IMR-90 (cell line): ENCODE results near the gene TSHB. TPM values are rescaled to one million over a fixed set of nuclear protein-coding genes. Genes with fewer than 3 reads are reported as not detected.

Experiments
- ATAC-seq: fragments of 200-7000 bp; cut with Tn5 transposase; 2 replicates; pipeline ENCODE4 v1.9.1; 2020; ENCODE audit warnings: low read depth, mild to moderate bottlenecking, moderate library complexity
- BruUV-seq: library from RNA; stranded (reverse); fragments of 400-500 nt; replicated peaks from 2 replicates; lab custom pipeline; 2021; lab: Mats Ljungman, UMichigan
- CTCF ChIA-PET: fragments of 300-600 bp; formaldehyde crosslinking; extraction: SDS; loops from one replicate; lab custom pipeline; 2021; ENCODE audit warnings: antibody characterized with exemption; lab: Yijun Ruan, JAX
- POLR2A ChIA-PET: fragments of 300-600 bp; sonication (Branson Sonifier 250); formaldehyde crosslinking; loops from one replicate; lab custom pipeline; 2022; ENCODE audit warnings: antibody characterized with exemption; ENCODE audit not compliant: unreplicated experiment; lab: Charles Lee
- DNase-seq: peaks from one replicate; pipeline ENCODE4 v3.0.0; 2013
- H2AFZ ChIP-seq: replicated peaks from 2 replicates; pipeline ENCODE3; 2013; ENCODE audit warnings: low read length, mild to moderate bottlenecking; ENCODE audit not compliant: poor library complexity
- H2AK5ac ChIP-seq: 2 replicates; pipeline ENCODE4 v1.6.1; 2013; ENCODE audit warnings: low read depth, low read length, inconsistent platforms
- H2AK9ac ChIP-seq: replicated peaks from 2 replicates; pipeline ENCODE3; 2013; ENCODE audit warnings: mild to moderate bottlenecking, low read depth, low read length, moderate library complexity; ENCODE audit not compliant: poor library complexity
- H2BK120ac ChIP-seq: 2 replicates; pipeline ENCODE4 v1.6.1; 2013; ENCODE audit warnings: low read depth, low read length, inconsistent platforms
- H2BK15ac ChIP-seq: 3 replicates; pipeline ENCODE4 v1.6.1; 2013; ENCODE audit warnings: low read depth, low read length, inconsistent platforms
- H2BK20ac ChIP-seq: 2 replicates; pipeline ENCODE4 v1.6.1; 2013; ENCODE audit warnings: low read depth, mild to moderate bottlenecking, inconsistent platforms, low read length, moderate library complexity
- H2BK5ac ChIP-seq: 2 replicates; pipeline ENCODE4 v1.6.1; 2013; ENCODE audit warnings: mild to moderate bottlenecking, low read depth, low read length, inconsistent platforms; ENCODE audit not compliant: poor library complexity, severe bottlenecking
- H3K14ac ChIP-seq: replicated peaks from 2 replicates; pipeline ENCODE4 v1.6.1; 2013; ENCODE audit warnings: low read depth, low read length, inconsistent platforms
- H3K18ac ChIP-seq: 2 replicates; pipeline ENCODE4 v1.6.1; 2013; ENCODE audit warnings: low read depth, low read length, control low read depth
- H3K23ac ChIP-seq: 2 replicates; pipeline ENCODE4 v1.6.1; 2013; ENCODE audit warnings: low read depth, low read length, inconsistent platforms
- H3K27ac ChIP-seq: 2 replicates; pipeline ENCODE4 v1.5.1; 2013; ENCODE audit warnings: mild to moderate bottlenecking, control low read depth, low read length; ENCODE audit not compliant: insufficient read depth
- H3K27me3 ChIP-seq: 2 replicates; pipeline ENCODE4 v1.6.1; 2013; ENCODE audit warnings: low read length; ENCODE audit not compliant: control insufficient read depth, insufficient read depth
- H3K36me3 ChIP-seq: 2 replicates; pipeline ENCODE4 v1.6.1; 2013; ENCODE audit warnings: low read length, mixed read lengths; ENCODE audit not compliant: control insufficient read depth, insufficient read depth
- H3K4ac ChIP-seq: 2 replicates; pipeline ENCODE4 v1.6.1; 2013; ENCODE audit warnings: low read depth, low read length, inconsistent platforms
- H3K4me1 ChIP-seq: 2 replicates; pipeline ENCODE4 v1.6.1; 2013; ENCODE audit warnings: low read length, mixed read lengths; ENCODE audit not compliant: control insufficient read depth, insufficient read depth
- H3K4me2 ChIP-seq: 2 replicates; pipeline ENCODE4 v1.6.1; 2013; ENCODE audit warnings: low read depth, mild to moderate bottlenecking, control low read depth, low read length, moderate library complexity
- H3K4me3 ChIP-seq: 2 replicates; pipeline ENCODE4 v1.5.1; 2013; ENCODE audit warnings: low read depth, mild to moderate bottlenecking, control low read depth, low read length, moderate library complexity; ENCODE audit not compliant: insufficient read depth
- H3K56ac ChIP-seq: 2 replicates; pipeline ENCODE4 v1.6.1; 2013; ENCODE audit warnings: low read length, inconsistent platforms; ENCODE audit not compliant: insufficient read depth; ENCODE audit errors: extremely low read depth
- H3K79me1 ChIP-seq, 2 experiments: 2 replicates each; pipeline ENCODE4 v1.6.1; 2013; ENCODE audit warnings: low read length in 2 of 2, inconsistent platforms in 1 of 2, low read depth in 1 of 2
- H3K9ac ChIP-seq: 2 replicates; pipeline ENCODE4 v1.6.1; 2013; ENCODE audit warnings: low read depth, low read length, control low read depth
- H3K9me1 ChIP-seq: 2 replicates; pipeline ENCODE4 v1.6.1; 2013; ENCODE audit warnings: low read length, inconsistent platforms; ENCODE audit not compliant: insufficient read depth
- H3K9me3 ChIP-seq: 2 replicates; pipeline ENCODE4 v1.6.1; 2013; ENCODE audit warnings: low read length; ENCODE audit not compliant: control insufficient read depth, insufficient read depth
- H4K20me1 ChIP-seq: 2 replicates; pipeline ENCODE4 v1.6.1; 2013; ENCODE audit warnings: low read length, inconsistent platforms; ENCODE audit not compliant: insufficient read depth
- H4K5ac ChIP-seq: 2 replicates; pipeline ENCODE4 v1.6.1; 2013; ENCODE audit warnings: mild to moderate bottlenecking, low read depth, low read length, control low read depth
- H4K8ac ChIP-seq, 2 experiments: 2 replicates each; pipeline ENCODE4 v1.6.1; 2013; ENCODE audit warnings: low read depth in 2 of 2, low read length in 2 of 2, control low read depth in 1 of 2, inconsistent platforms in 1 of 2
- H4K91ac ChIP-seq: 2 replicates; pipeline ENCODE4 v1.6.1; 2013; ENCODE audit warnings: low read depth, low read length, inconsistent platforms; ENCODE audit not compliant: insufficient read depth
- BHLHE40 ChIP-seq: fragments of 150-350 bp; IDR thresholded peaks from 2 replicates; pipeline ENCODE4 v1.6.1; 2016; ENCODE audit warnings: mild to moderate bottlenecking, low read depth, low read length
- CEBPB ChIP-seq: IDR thresholded peaks from 2 replicates; pipeline ENCODE4 v1.6.1; 2012; ENCODE audit warnings: low read depth, low read length, improper control_type of control experiment
- CHD1 ChIP-seq: IDR thresholded peaks from 2 replicates; pipeline ENCODE4 v1.6.1; 2012; ENCODE audit warnings: low read depth, low read length, improper control_type of control experiment
- CTCF ChIP-seq: conservative IDR thresholded peaks from 2 replicates; pipeline ENCODE4 v1.5.1; 2012; ENCODE audit warnings: mild to moderate bottlenecking, low read depth, low read length, improper control_type of control experiment
- ELK1 ChIP-seq: fragments of 150-350 bp; IDR thresholded peaks from 2 replicates; pipeline ENCODE4 v1.6.1; 2016; ENCODE audit warnings: low read depth, mild to moderate bottlenecking, low read length, moderate library complexity, borderline replicate concordance
- FOS ChIP-seq: fragments of 150-350 bp; IDR thresholded peaks from 2 replicates; pipeline ENCODE4 v1.6.1; 2016; ENCODE audit warnings: low read depth, low read length
- MAFK ChIP-seq: IDR thresholded peaks from 2 replicates; pipeline ENCODE4 v1.6.1; 2012; ENCODE audit warnings: low read depth, low read length, improper control_type of control experiment
- MAZ ChIP-seq: IDR thresholded peaks from 2 replicates; pipeline ENCODE4 v1.6.1; 2012; ENCODE audit warnings: low read depth, mild to moderate bottlenecking, low read length, improper control_type of control experiment, moderate library complexity, borderline replicate concordance
- MXI1 ChIP-seq: IDR thresholded peaks from 2 replicates; pipeline ENCODE4 v1.6.1; 2012; ENCODE audit warnings: low read depth, mild to moderate bottlenecking, low read length, moderate library complexity, borderline replicate concordance
- NFE2L2 ChIP-seq: fragments of 150-350 bp; IDR thresholded peaks from 2 replicates; pipeline ENCODE4 v1.6.1; 2016; ENCODE audit warnings: low read depth, mild to moderate bottlenecking, low read length
- POLR2A ChIP-seq: IDR thresholded peaks from 2 replicates; pipeline ENCODE4 v1.6.1; 2012; ENCODE audit warnings: mild to moderate bottlenecking, low read depth, low read length
- RAD21 ChIP-seq: IDR thresholded peaks from 2 replicates; pipeline ENCODE4 v1.6.1; 2012; ENCODE audit warnings: low read length, improper control_type of control experiment
- RCOR1 ChIP-seq: IDR thresholded peaks from 2 replicates; pipeline ENCODE4 v1.6.1; 2012; ENCODE audit warnings: mild to moderate bottlenecking, low read length, improper control_type of control experiment; ENCODE audit not compliant: insufficient replicate concordance
- RFX5 ChIP-seq: IDR thresholded peaks from 2 replicates; pipeline ENCODE4 v1.8.0; 2012; ENCODE audit warnings: low read depth, mild to moderate bottlenecking, low read length, moderate library complexity
- SMC3 ChIP-seq: fragments of 150-350 bp; IDR thresholded peaks from 2 replicates; pipeline ENCODE4 v1.6.1; 2016; ENCODE audit warnings: low read depth, mild to moderate bottlenecking, antibody characterized with exemption, low read length, moderate library complexity
- USF2 ChIP-seq: fragments of 150-350 bp; IDR thresholded peaks from 2 replicates; pipeline ENCODE4 v1.6.1; 2017; ENCODE audit warnings: mild to moderate bottlenecking, antibody characterized with exemption, low read length, low read depth
- WGBS, 2 experiments: methylation state at CpG; one replicate each; pipeline versions ENCODE4 v1.1.5 to v1.1.7; 2013; ENCODE audit warnings: missing lambda C conversion rate in 2 of 2; ENCODE audit not compliant: insufficient read length in 1 of 2; ENCODE audit errors: extremely low coverage in 2 of 2; 5-methylcytosine and 5-hydroxymethylcytosine counted together
- dilution Hi-C: fragments of 300-500 bp; cut with HindIII; formaldehyde crosslinking; loops from one replicate; pipeline ENCODE4 v1.14.3; 2018; ENCODE audit warnings: low sequenced_read_pairs; ENCODE audit not compliant: unreplicated experiment
- in situ Hi-C: fragments of 300-500 bp; cut with MboI; formaldehyde crosslinking; loops from 3 replicates; pipeline ENCODE4 v1.14.3; 2019; ENCODE audit warnings: low sequenced_read_pairs, inconsistent platforms, mixed read lengths
- intact Hi-C: fragments of 100-400 bp; cut with micrococcal nuclease; formaldehyde crosslinking; loops from 2 replicates; pipeline ENCODE4 v1.10.0; 2022
- polyA plus RNA-seq, 3 experiments: library from polyadenylated mRNA; depleted of rRNA; stranded (reverse); fragments of >200 nt; gene quantifications; 2 replicates each; pipeline ENCODE4 v1.2.3, GENCODE V29; 2012; ENCODE audit warnings: low replicate concordance in 1 of 3
- total RNA-seq: library from RNA; depleted of rRNA; stranded (reverse); fragments of >200 nt; gene quantifications from 2 replicates; pipeline ENCODE4 v1.2.3, GENCODE V29; 2012

TSHB gene
- total and polyA plus RNA-seq, 2 of the 4 experiments (the other 2 are of a cell fraction), result not detected

- H3K9me1 ChIP-seq, result no peaks in the 10 kb centered on the region
- DNase-seq, result no peak
- H3K27ac ChIP-seq, result no peak overlapping the region
- H3K4me2 ChIP-seq, result no peak overlapping the region
- dilution Hi-C loops (no loop called here), in situ Hi-C loops (no loop called here), intact Hi-C loops (no loop called here)
- H3K4me3 ChIP-seq, result no peak overlapping the region
- H4K20me1 ChIP-seq, result no peaks in the 10 kb centered on the region
- H2BK15ac ChIP-seq, result no peak overlapping the region
- WGBS, 2 experiments, result no CpG with 5 or more reads among the region's 2 CpGs
- no peaks in the 10 kb centered on the region for H3K4me1 ChIP-seq
- peak; percentile 64 for ATAC-seq
- TF ChIP-seq CEBPB (no peak), BHLHE40 (no peak), POLR2A (no peak), FOS (no peak), MXI1 (no peak), CTCF (no peak), NFE2L2 (no peak), RAD21 (no peak), CHD1 (no peak), RCOR1 (no peak), MAFK (no peak), USF2 (no peak), MAZ (no peak), ELK1 (no peak), SMC3 (no peak), RFX5 (no peak)
- no TSS peak for BruUV-seq
- H4K91ac ChIP-seq, result no peak overlapping the region
- H3K27me3 ChIP-seq, result peaks cover 3% of the 10 kb centered on the region
- H4K5ac ChIP-seq, result no peak overlapping the region
- H2BK20ac ChIP-seq, result no peak overlapping the region
- no peak overlapping the region for H3K4ac ChIP-seq
- no peak overlapping the region for H2AFZ ChIP-seq
- CTCF ChIA-PET, result interaction anchor here (0.7 to 2.4 kb wide), 2 partner anchors 22 to 619 kb away, joined by 4 to 7 read pairs; no protein-coding TSS in a partner anchor
- no peak overlapping the region for H2BK120ac ChIP-seq
- H2BK5ac ChIP-seq, result no peak overlapping the region
- POLR2A ChIA-PET, result no interaction called here
- H3K79me1 ChIP-seq, result no peaks in the 10 kb centered on the region
- H3K9me3 ChIP-seq, result no peaks in the 10 kb centered on the region
- no peak overlapping the region for H3K18ac ChIP-seq
- no peak overlapping the region for H3K56ac ChIP-seq
- no peaks in the 10 kb centered on the region for H3K36me3 ChIP-seq
- H3K14ac ChIP-seq, result no peak overlapping the region
- H2AK5ac ChIP-seq, result no peak overlapping the region
- H3K9ac ChIP-seq, result no peak overlapping the region
- no peak overlapping the region for H3K23ac ChIP-seq
- no peak overlapping the region for H4K8ac ChIP-seq
- H2AK9ac ChIP-seq, result no peak overlapping the region
Measured at GRCh38 chr1:115031595-115031994, 2.0 kb downstream of the TSHB start.
